SK-N-SH (cell line): ENCODE results near the gene ISG20. TPM values are rescaled to one million over a fixed set of nuclear protein-coding genes. Genes with fewer than 3 reads are reported as not detected.
"Not testable (repeated sequence)": the region's sequence is repeated elsewhere in the genome, so short reads cannot be mapped to it uniquely, and the experiment has no call there.

Experiments used
- CTCF ChIA-PET: fragments of 300-600, 350-600 bp; formaldehyde crosslinking; extraction: SDS; loops from one replicate; lab custom pipeline; 2021; lab: Yijun Ruan, JAX
- POLR2A ChIA-PET: fragments of 350-600 bp; sonication (Branson Sonifier 250); formaldehyde crosslinking; extraction: SDS; loops from one replicate; lab custom pipeline; 2020; ENCODE audit warnings: antibody characterized with exemption, inconsistent platforms; lab: Yijun Ruan, JAX
- DNase-seq: peaks from one replicate; pipeline ENCODE4 v3.0.0; 2012
- H2AFZ ChIP-seq: fragments of 200-600 bp; sonication (generic); 2 replicates; pipeline ENCODE4 v1.8.1; 2016; ENCODE audit warnings: antibody characterized with exemption, mild to moderate bottlenecking, low read depth
- H3F3A ChIP-seq: fragments of 200-600 bp; sonication (generic); replicated peaks from 2 replicates; pipeline ENCODE3; 2016; ENCODE audit warnings: antibody characterized with exemption, mild to moderate bottlenecking; ENCODE audit not compliant: insufficient read depth
- H3K27ac ChIP-seq, 2 experiments: fragments of 200-500 bp in 1 of 2; fragments of 200-600 bp in 1 of 2; sonication (Bioruptor generic) in 1 of 2; sonication (generic), shearing (Covaris generic) in 1 of 2; 2 replicates each; pipeline versions ENCODE4 v1.5.1 to v1.6.1; 2014 to 2016; ENCODE audit warnings: low read depth in 2 of 2, inconsistent platforms in 1 of 2, low read length in 1 of 2, mild to moderate bottlenecking in 1 of 2, mixed read lengths in 1 of 2
- H3K27me3 ChIP-seq: fragments of 200-600 bp; sonication (generic), shearing (Covaris generic); 2 replicates; pipeline ENCODE4 v1.6.1; 2016; ENCODE audit warnings: mixed run types; ENCODE audit not compliant: insufficient read depth
- H3K36me3 ChIP-seq, 2 experiments: fragments of 200-500 bp in 1 of 2; fragments of 200-600 bp in 1 of 2; sonication (Bioruptor generic) in 1 of 2; sonication (generic) in 1 of 2; replicated peaks in 1 of 2; 2 replicates each; pipeline versions ENCODE3 to v1.5.1; 2014 to 2016; ENCODE audit warnings: low read length in 1 of 2, mild to moderate bottlenecking in 1 of 2; ENCODE audit not compliant: insufficient read depth in 2 of 2, control insufficient read depth in 1 of 2
- H3K4me1 ChIP-seq, 2 experiments: fragments of 200-500 bp in 1 of 2; fragments of 200-600 bp in 1 of 2; sonication (Bioruptor generic) in 1 of 2; sonication (generic), shearing (Covaris generic) in 1 of 2; 2 replicates each; pipeline versions ENCODE4 v1.5.1 to v1.6.1; 2014 to 2016; ENCODE audit warnings: low read depth in 1 of 2, low read length in 1 of 2, mixed run types in 1 of 2; ENCODE audit not compliant: insufficient read depth in 2 of 2, control insufficient read depth in 1 of 2
- H3K4me2 ChIP-seq: fragments of 200-600 bp; sonication (generic), shearing (Covaris generic); 2 replicates; pipeline ENCODE4 v1.6.1; 2017; ENCODE audit warnings: mixed run types
- H3K4me3 ChIP-seq, 2 experiments: fragments of 200-500 bp in 1 of 2; fragments of 200-600 bp in 1 of 2; sonication (Bioruptor generic) in 1 of 2; sonication (generic), shearing (Covaris generic) in 1 of 2; 2 replicates each; pipeline versions ENCODE4 v1.5.1 to v1.8.1; 2014 to 2016; ENCODE audit warnings: low read depth in 2 of 2, inconsistent platforms in 1 of 2, low read length in 1 of 2, mild to moderate bottlenecking in 1 of 2, mixed read lengths in 1 of 2, moderate library complexity in 1 of 2
- H3K79me2 ChIP-seq: fragments of 200-600 bp; sonication (generic); 2 replicates; pipeline ENCODE4 v1.8.1; 2017; ENCODE audit warnings: mild to moderate bottlenecking; ENCODE audit not compliant: insufficient read depth
- H3K9ac ChIP-seq: fragments of 200-600 bp; sonication (generic); 2 replicates; pipeline ENCODE4 v1.6.1; 2017; ENCODE audit warnings: mixed run types
- H3K9me2 ChIP-seq: fragments of 200-600 bp; sonication (generic); 2 replicates; pipeline ENCODE4 v1.6.1; 2017; ENCODE audit warnings: mixed run types
- H3K9me3 ChIP-seq: fragments of 200-600 bp; sonication (generic); 2 replicates; pipeline ENCODE4 v1.6.1; 2017; ENCODE audit warnings: mixed run types, mild to moderate bottlenecking, moderate library complexity
- H4K20me1 ChIP-seq: fragments of 200-600 bp; sonication (generic); 2 replicates; pipeline ENCODE4 v1.6.1; 2017; ENCODE audit warnings: mild to moderate bottlenecking, mixed run types; ENCODE audit not compliant: insufficient read depth
- CTCF ChIP-seq: fragments of 200-600 bp; sonication (generic); IDR thresholded peaks from 2 replicates; pipeline ENCODE4 v1.6.1; 2017; ENCODE audit warnings: antibody characterized with exemption, mild to moderate bottlenecking, moderate library complexity
- EZH2phosphoT487 ChIP-seq: fragments of 200-600 bp; sonication (generic); IDR thresholded peaks from 2 replicates; pipeline ENCODE4 v1.6.1; 2017; ENCODE audit warnings: low read depth, mixed run types, mild to moderate bottlenecking, antibody characterized with exemption, moderate library complexity, borderline replicate concordance
- FOSL2 ChIP-seq: IDR thresholded peaks from 2 replicates; pipeline ENCODE4 v1.4.0; 2012; ENCODE audit warnings: low read depth, mild to moderate bottlenecking, moderate library complexity, borderline replicate concordance
- GATA2 ChIP-seq: sonication (generic); formaldehyde crosslinking; IDR thresholded peaks from 2 replicates; pipeline ENCODE4 v1.5.0; 2020; ENCODE audit warnings: mild to moderate bottlenecking, missing genetic modification reagents
- IRF3 ChIP-seq: fragments of 150-350 bp; IDR thresholded peaks from 2 replicates; pipeline ENCODE4 v1.6.1; 2016; ENCODE audit warnings: mild to moderate bottlenecking, low read depth, low read length
- JUND ChIP-seq: IDR thresholded peaks from 2 replicates; pipeline ENCODE4 v1.4.0; 2012
- NFIC ChIP-seq: IDR thresholded peaks from 2 replicates; pipeline ENCODE4 v1.4.0; 2012; ENCODE audit warnings: borderline replicate concordance
- PBX3 ChIP-seq: IDR thresholded peaks from 2 replicates; pipeline ENCODE4; 2012
- POLR2AphosphoS5 ChIP-seq: IDR thresholded peaks from 2 replicates; pipeline ENCODE4 v1.6.1; 2012; ENCODE audit warnings: low read depth, low read length
- REST ChIP-seq: IDR thresholded peaks from 2 replicates; pipeline ENCODE4 v1.6.1; 2012; ENCODE audit warnings: mild to moderate bottlenecking, low read depth, low read length, moderate library complexity
- RFX5 ChIP-seq: IDR thresholded peaks from 2 replicates; pipeline ENCODE4 v1.6.1; 2012; ENCODE audit warnings: mild to moderate bottlenecking, improper control_type of control experiment, low read length
- RXRA ChIP-seq: IDR thresholded peaks from 2 replicates; pipeline ENCODE4 v1.4.0; 2012; ENCODE audit warnings: low read depth, mild to moderate bottlenecking, borderline replicate concordance
- SIN3A ChIP-seq: IDR thresholded peaks from 2 replicates; pipeline ENCODE4 v1.6.1; 2012; ENCODE audit warnings: low read depth, mild to moderate bottlenecking, low read length, moderate library complexity, borderline replicate concordance
- USF1 ChIP-seq: IDR thresholded peaks from 2 replicates; pipeline ENCODE4 v1.4.0; 2012; ENCODE audit warnings: low read depth, borderline replicate concordance
- ZBTB33 ChIP-seq: IDR thresholded peaks from 2 replicates; pipeline ENCODE4 v1.4.0; 2012; ENCODE audit warnings: low read depth, borderline replicate concordance
- WGBS: methylation state at CpG from one replicate; pipeline ENCODE4 v1.1.6; 2017; ENCODE audit warnings: low lambda C conversion rate; 5-methylcytosine and 5-hydroxymethylcytosine counted together
- polyA plus RNA-seq, 3 experiments: library from polyadenylated mRNA; depleted of rRNA; stranded (reverse); fragments of >200 nt; gene quantifications; 2 replicates each; pipeline ENCODE4 v1.2.3, GENCODE V29; 2012

The ISG20 gene
- polyA plus RNA-seq, 1 of the 3 experiments (the other 2 are of a cell fraction) = 2.0 TPM

GRCh38 chr15:88631464-88632028, 7.3 kb upstream of the ISG20 start:
- H3K9me3 ChIP-seq = no peaks in the 10 kb centered on the region
- H3K36me3 ChIP-seq = peaks cover 71 to 73% of the 10 kb centered on the region in 2 experiments
- CTCF ChIA-PET = interaction anchor here (0.7 to 2.2 kb wide), 6 partner anchors 17 to 176 kb away, joined by 3 to 7 read pairs (median 3); no protein-coding TSS in a partner anchor
- H3K9me2 ChIP-seq = no peaks in the 10 kb centered on the region
- H3K9ac ChIP-seq = no peak overlapping the region
- no peak for TF ChIP-seq IRF3
- TF ChIP-seq SIN3A = no peak
- no peak for TF ChIP-seq NFIC
- no peak for TF ChIP-seq USF1
- no peak for TF ChIP-seq FOSL2
- TF ChIP-seq RXRA = no peak
- TF ChIP-seq PBX3 = no peak
- TF ChIP-seq RFX5 = no peak
- TF ChIP-seq REST = no peak
- no peak for TF ChIP-seq GATA2 (CRISPR knock-in tag)
- no peak for TF ChIP-seq JUND
- no peak for TF ChIP-seq POLR2AphosphoS5
- no peak for TF ChIP-seq EZH2phosphoT487
- no peak for TF ChIP-seq CTCF
- no peak for TF ChIP-seq ZBTB33
- TF ChIP-seq, all 33 proteins: peak for 0
- no peaks in the 10 kb centered on the region; a peak in 1 of 4 replicates for H3K4me1 ChIP-seq
- no peak overlapping the region for H3K4me2 ChIP-seq
- DNase-seq = no peak
- no peaks in the 10 kb centered on the region for H3K27me3 ChIP-seq
- no peak overlapping the region for H3K4me3 ChIP-seq
- peaks cover 75% of the 10 kb centered on the region for H4K20me1 ChIP-seq
- H3F3A ChIP-seq = peaks cover 42% of the 10 kb centered on the region
- H2AFZ ChIP-seq = no peak overlapping the region
- WGBS = 94% methylated on average over 12 of the region's 12 CpGs
- peaks cover 80% of the 10 kb centered on the region for H3K79me2 ChIP-seq
- POLR2A ChIA-PET = interaction anchor here (0.6 kb wide), 1 partner anchor 524 kb away, joined by 3 read pairs; no protein-coding TSS in a partner anchor
- H3K27ac ChIP-seq = no peak overlapping the region

GRCh38 chr15:88632797-88633196, 6.0 kb upstream of the ISG20 start:
- H3K9me3 ChIP-seq, POLR2A ChIA-PET, H3K4me1 ChIP-seq, H3K9ac ChIP-seq, H3K27me3 ChIP-seq, H3K27ac ChIP-seq, H3K4me2 ChIP-seq, DNase-seq, H3K9me2 ChIP-seq, H2AFZ ChIP-seq, H3K4me3 ChIP-seq: not testable (repeated sequence)
- 85% methylated on average over 7 of the region's 7 CpGs for WGBS
- peaks cover 71% of the 10 kb centered on the region for H4K20me1 ChIP-seq
- H3K36me3 ChIP-seq = peaks cover 58 to 60% of the 10 kb centered on the region in 2 experiments
- H3F3A ChIP-seq = peaks cover 55% of the 10 kb centered on the region
- H3K79me2 ChIP-seq = peaks cover 68% of the 10 kb centered on the region
- CTCF ChIA-PET = interaction anchor here (1.0 to 2.2 kb wide), 4 partner anchors 20 to 156 kb away, joined by 3 to 7 read pairs (median 3); no protein-coding TSS in a partner anchor
